ENCODE results near the gene RPL7A.

RPL7A gene

DNA sequence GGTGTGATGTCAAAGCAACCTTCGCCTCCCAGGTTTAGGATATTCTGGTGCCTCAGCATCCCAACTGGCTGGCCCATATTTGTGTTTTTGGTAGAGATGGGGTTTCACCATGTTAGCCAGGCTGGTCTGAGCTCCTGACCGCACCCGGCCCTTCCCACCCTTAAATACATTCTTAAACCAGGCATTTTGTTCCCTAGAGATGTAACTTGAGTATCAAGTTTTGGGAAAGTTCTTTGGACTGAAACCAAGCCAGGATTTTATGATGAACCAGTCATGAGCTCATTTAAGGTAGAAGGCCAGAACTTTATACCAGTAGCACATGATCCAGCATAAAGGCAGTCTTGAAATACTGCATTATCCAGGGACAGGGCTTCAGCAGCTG is 3.5 kb downstream of the RPL7A start:
- TF ChIP-seq EZH2phosphoT487 (IDR thresholded peaks at IDR 0.05; ENCODE audit: borderline replicate concordance) (no peak), CTCF (conservative IDR thresholded peaks at IDR 0.05; ENCODE audit: low read length) (no peak)
- Histone ChIP-seq H3K4me2 (ENCODE audit: low read depth, low read length, poor library complexity, severe bottlenecking) (no peak overlapping the region), H3K9me3 (ENCODE audit: insufficient read depth, low read depth, low read length) (no peaks in the 10 kb centered on the region), H3K9me2 (replicated peaks; ENCODE audit: low read depth, low read length) (no peaks in the 10 kb centered on the region), H3F3A (ENCODE audit: low read depth) (peaks cover 11% of the 10 kb centered on the region; the same call in 1 of the 2 replicates), H3K9ac (ENCODE audit: low read depth, low read length, poor library complexity, severe bottlenecking) (no peak overlapping the region), H3K27me3 (ENCODE audit: insufficient read depth, low read length, poor library complexity, severe bottlenecking) (peaks cover 8% of the 10 kb centered on the region), H4K20me1 (ENCODE audit: insufficient read depth, low read length, poor library complexity, severe bottlenecking) (peaks cover 53% of the 10 kb centered on the region), H3K36me3 (ENCODE audit: insufficient read depth, low read length) (peaks cover 38% of the 10 kb centered on the region), H3K4me3 (ENCODE audit: low read length, poor library complexity, severe bottlenecking) (no peak overlapping the region), H3K79me2 (ENCODE audit: insufficient read depth, low read length) (peaks cover 67% of the 10 kb centered on the region), H3K4me1 (ENCODE audit: insufficient read depth, low read length, poor library complexity, severe bottlenecking) (peaks cover 23% of the 10 kb centered on the region), H2AFZ (ENCODE audit: low read length) (no peak overlapping the region)

DNA sequence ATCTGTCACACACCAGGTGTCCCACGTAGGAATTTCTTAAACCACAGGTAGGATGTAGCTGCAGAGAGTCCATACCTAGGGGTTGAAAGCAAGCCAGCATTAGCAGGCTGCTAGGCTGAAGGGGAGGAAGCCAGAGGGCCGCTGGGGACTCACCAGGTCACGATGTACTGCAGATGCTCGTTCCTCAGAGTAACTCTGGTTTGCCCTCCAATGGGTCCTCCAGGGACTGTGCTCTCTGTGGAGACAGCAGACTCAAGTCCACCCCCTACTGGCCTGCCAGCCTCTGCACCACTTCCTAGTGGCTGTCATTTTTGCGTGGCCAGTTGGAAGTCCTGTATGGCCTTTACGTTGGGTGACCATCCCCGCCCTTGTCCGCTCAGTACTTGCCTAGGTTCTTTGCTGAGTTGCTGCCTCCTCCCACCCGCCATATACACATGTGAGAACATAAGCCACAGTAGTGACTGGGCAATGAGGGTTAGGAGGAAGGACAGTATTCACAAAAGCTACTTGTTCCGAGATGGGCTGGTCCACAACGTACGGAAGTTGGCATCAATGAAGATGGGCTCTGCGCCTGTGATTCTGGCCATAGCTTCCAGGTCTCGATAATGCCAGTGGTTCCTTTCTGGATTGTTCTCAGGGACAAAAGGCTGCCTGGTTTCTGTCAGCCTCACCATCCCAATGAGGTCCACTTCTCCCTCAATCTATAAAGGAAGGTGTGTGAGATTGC is 4.1 kb downstream of the RPL7A start:
- H3K4me3 ChIP-seq (ENCODE audit: low read length, poor library complexity, severe bottlenecking), result no peak overlapping the region

DNA sequence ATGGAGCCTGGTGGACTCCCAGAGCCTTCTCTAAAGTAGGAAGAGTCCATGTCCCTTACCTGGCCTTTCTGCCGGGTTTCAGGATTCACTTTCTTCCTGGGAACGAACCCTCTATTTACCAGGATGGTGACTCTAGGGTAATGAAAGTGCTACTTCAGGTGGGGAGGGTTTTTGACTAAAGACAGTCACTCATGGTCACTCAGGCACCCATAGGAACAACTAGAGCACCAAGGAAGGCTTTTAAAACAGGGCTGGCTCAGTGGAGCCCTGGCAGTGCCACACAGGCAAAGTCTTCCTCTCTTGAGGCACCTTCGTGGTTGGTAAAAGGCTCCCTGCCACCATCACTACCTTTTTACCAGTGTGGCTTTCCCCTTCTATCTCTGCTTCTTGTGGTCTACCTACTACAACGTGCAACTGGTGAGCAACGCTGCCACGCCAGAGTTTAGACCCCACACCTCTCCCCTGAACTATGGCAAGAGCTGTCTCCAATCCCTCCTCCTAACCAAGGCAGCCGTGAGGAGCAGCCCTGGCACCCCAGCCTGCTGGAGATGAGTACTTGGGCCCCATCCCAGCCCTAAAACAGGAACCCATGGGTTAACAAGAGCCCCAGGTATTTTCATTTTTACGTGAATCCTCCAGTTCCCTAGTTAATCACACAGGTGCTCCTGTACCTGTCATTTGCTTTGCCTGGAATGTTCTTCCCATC is 4.8 kb downstream of the RPL7A start:
- H4K20me1 ChIP-seq (ENCODE audit: insufficient read depth, low read length, poor library complexity, severe bottlenecking), result peaks cover 49% of the 10 kb centered on the region
- peaks cover 38% of the 10 kb centered on the region for H3K36me3 ChIP-seq (ENCODE audit: insufficient read depth, low read length)
- peaks cover 23% of the 10 kb centered on the region for H3K4me1 ChIP-seq (ENCODE audit: insufficient read depth, low read length, poor library complexity, severe bottlenecking)
- peaks cover 69% of the 10 kb centered on the region for H3K79me2 ChIP-seq (ENCODE audit: insufficient read depth, low read length)
- no peak overlapping the region for H2AFZ ChIP-seq (ENCODE audit: low read length)
- H3K9ac ChIP-seq (ENCODE audit: low read depth, low read length, poor library complexity, severe bottlenecking), result no peak overlapping the region
- no peak for TF ChIP-seq CTCF (conservative IDR thresholded peaks at IDR 0.05; ENCODE audit: low read length)
- no peak for TF ChIP-seq EZH2phosphoT487 (IDR thresholded peaks at IDR 0.05; ENCODE audit: borderline replicate concordance)
- no peak overlapping the region for H3K4me3 ChIP-seq (ENCODE audit: low read length, poor library complexity, severe bottlenecking)
- H3K9me2 ChIP-seq (replicated peaks; ENCODE audit: low read depth, low read length), result no peaks in the 10 kb centered on the region
- H3K27me3 ChIP-seq (ENCODE audit: insufficient read depth, low read length, poor library complexity, severe bottlenecking), result peaks cover 8% of the 10 kb centered on the region
- H3K9me3 ChIP-seq (ENCODE audit: insufficient read depth, low read depth, low read length), result no peaks in the 10 kb centered on the region
- peaks cover 11% of the 10 kb centered on the region; the same call in 1 of the 2 replicates for H3F3A ChIP-seq (ENCODE audit: low read depth)
- no peak overlapping the region for H3K4me2 ChIP-seq (ENCODE audit: low read depth, low read length, poor library complexity, severe bottlenecking)

More for the DNA sequence above, 4.1 kb downstream of the RPL7A start:
- H4K20me1 ChIP-seq (ENCODE audit: insufficient read depth, low read length, poor library complexity, severe bottlenecking), result peaks cover 49% of the 10 kb centered on the region
- H2AFZ ChIP-seq (ENCODE audit: low read length), result no peak overlapping the region
- H3K4me1 ChIP-seq (ENCODE audit: insufficient read depth, low read length, poor library complexity, severe bottlenecking), result peaks cover 21% of the 10 kb centered on the region
- H3K4me2 ChIP-seq (ENCODE audit: low read depth, low read length, poor library complexity, severe bottlenecking), result no peak overlapping the region
- no peaks in the 10 kb centered on the region for H3K9me3 ChIP-seq (ENCODE audit: insufficient read depth, low read depth, low read length)
- H3K9ac ChIP-seq (ENCODE audit: low read depth, low read length, poor library complexity, severe bottlenecking), result no peak overlapping the region
- H3K9me2 ChIP-seq (replicated peaks; ENCODE audit: low read depth, low read length), result no peaks in the 10 kb centered on the region
- peaks cover 38% of the 10 kb centered on the region for H3K36me3 ChIP-seq (ENCODE audit: insufficient read depth, low read length)
- peaks cover 67% of the 10 kb centered on the region for H3K79me2 ChIP-seq (ENCODE audit: insufficient read depth, low read length)
- H3F3A ChIP-seq (ENCODE audit: low read depth), result peaks cover 11% of the 10 kb centered on the region; the same call in 1 of the 2 replicates
- TF ChIP-seq EZH2phosphoT487 (IDR thresholded peaks at IDR 0.05; ENCODE audit: borderline replicate concordance) (no peak), CTCF (conservative IDR thresholded peaks at IDR 0.05; ENCODE audit: low read length) (peak; percentile 70)
- peaks cover 8% of the 10 kb centered on the region for H3K27me3 ChIP-seq (ENCODE audit: insufficient read depth, low read length, poor library complexity, severe bottlenecking)
